Effector CD4-positive, alpha-beta T cell (primary cell): ENCODE measurements around the gene TSC22D2.

ENCODE experiments used
- DNase-seq: peaks from one replicate; pipeline ENCODE4 v3.0.0-alpha.2; 2020

Gene TSC22D2

GRCh38 chr3:150412561-150413231 lies 4.6 kb downstream of the TSC22D2 start:
- no peak for DNase-seq

GRCh38 chr3:150414258-150414657 lies 6.2 kb downstream of the TSC22D2 start:
- DNase-seq: no peak

- no peak for DNase-seq
These were observed 6.9 kb downstream of the TSC22D2 start for GRCh38 chr3:150414959-150415358.

GRCh38 chr3:150419076-150419868 lies 11.2 kb downstream of the TSC22D2 start:
- DNase-seq: no peak

- DNase-seq: no peak
These were observed 11.9 kb downstream of the TSC22D2 start for GRCh38 chr3:150419959-150420358.

GRCh38 chr3:150421256-150421655 lies 13.2 kb downstream of the TSC22D2 start:
- DNase-seq: no peak

GRCh38 chr3:150421799-150422548 lies 13.9 kb downstream of the TSC22D2 start:
- no peak for DNase-seq

GRCh38 chr3:150422907-150423306 lies 14.8 kb downstream of the TSC22D2 start:
- DNase-seq: no peak

- DNase-seq: no peak
These were observed 15.7 kb downstream of the TSC22D2 start for GRCh38 chr3:150423761-150424160.

- DNase-seq: no peak
These were observed 18.2 kb downstream of the TSC22D2 start for GRCh38 chr3:150426292-150426691.

GRCh38 chr3:150428562-150428961 lies 20.5 kb downstream of the TSC22D2 start:
- DNase-seq: no peak

- no peak for DNase-seq
These were observed 21.9 kb downstream of the TSC22D2 start for GRCh38 chr3:150429767-150430671.

GRCh38 chr3:150433347-150433746 lies 25.2 kb downstream of the TSC22D2 start:
- no peak for DNase-seq

GRCh38 chr3:150434234-150434633 lies 26.1 kb downstream of the TSC22D2 start:
- DNase-seq: no peak

- no peak for DNase-seq
These were observed 28.1 kb downstream of the TSC22D2 start for GRCh38 chr3:150436161-150436560.

GRCh38 chr3:150439657-150440056 lies 31.6 kb downstream of the TSC22D2 start:
- no peak for DNase-seq

- no peak for DNase-seq
These were observed 35.2 kb downstream of the TSC22D2 start for GRCh38 chr3:150443331-150443741.

GRCh38 chr3:150444371-150444770 lies 36.3 kb downstream of the TSC22D2 start:
- no peak for DNase-seq

- DNase-seq: no peak
These were observed 38.4 kb downstream of the TSC22D2 start for GRCh38 chr3:150446470-150446977.

- no peak for DNase-seq
These were observed 39.0 kb downstream of the TSC22D2 start for GRCh38 chr3:150447084-150447483.

- no peak for DNase-seq
These were observed 39.8 kb downstream of the TSC22D2 start for GRCh38 chr3:150447631-150448465.
